Osteoblast (primary cell): Measurements from ENCODE around the gene SRP68. TPM values are rescaled to one million over a fixed set of nuclear protein-coding genes. Genes with fewer than 3 reads are reported as not detected.

Experiments used
- DNase-seq: peaks from one replicate; pipeline ENCODE4 v3.0.0; 2011; ENCODE audit warnings: low spot score, mixed read lengths; ENCODE audit not compliant: insufficient read length; ENCODE audit errors: missing footprints
- H2AFZ ChIP-seq: 2 replicates; pipeline ENCODE4 v1.6.0; 2011; ENCODE audit warnings: mild to moderate bottlenecking, low read length
- H3K27ac ChIP-seq: 2 replicates; pipeline ENCODE4 v1.5.1; 2011; ENCODE audit warnings: mild to moderate bottlenecking, low read depth, low read length, moderate library complexity
- H3K27me3 ChIP-seq: 2 replicates; pipeline ENCODE4 v1.6.0; 2012; ENCODE audit warnings: mild to moderate bottlenecking, control low read depth, inconsistent platforms, low read length, moderate library complexity; ENCODE audit not compliant: insufficient read depth
- H3K36me3 ChIP-seq: 2 replicates; pipeline ENCODE4 v1.5.1; 2011; ENCODE audit warnings: mild to moderate bottlenecking, low read length, control low read depth, moderate library complexity; ENCODE audit not compliant: insufficient read depth
- H3K4me1 ChIP-seq: 2 replicates; pipeline ENCODE4 v1.5.1; 2011; ENCODE audit warnings: mild to moderate bottlenecking, low read length, control low read depth, moderate library complexity; ENCODE audit not compliant: insufficient read depth
- H3K4me2 ChIP-seq: 2 replicates; pipeline ENCODE4 v1.6.0; 2011; ENCODE audit warnings: mild to moderate bottlenecking, low read length; ENCODE audit not compliant: insufficient read depth
- H3K4me3 ChIP-seq: fragments of 200-600 bp; sonication (generic); 3 replicates; pipeline ENCODE4 v1.5.1; 2012; ENCODE audit warnings: mild to moderate bottlenecking, low read length, inconsistent platforms; ENCODE audit not compliant: insufficient read depth
- H3K79me2 ChIP-seq: 2 replicates; pipeline ENCODE4 v1.6.0; 2012; ENCODE audit warnings: mild to moderate bottlenecking, low read length, control low read depth, inconsistent platforms; ENCODE audit not compliant: insufficient read depth
- H3K9me3 ChIP-seq: 2 replicates; pipeline ENCODE4 v1.5.1; 2011; ENCODE audit warnings: low read depth, low read length, control low read depth
- H4K20me1 ChIP-seq: 2 replicates; pipeline ENCODE4 v1.6.0; 2012; ENCODE audit warnings: mild to moderate bottlenecking, low read length, control low read depth; ENCODE audit not compliant: insufficient read depth
- CTCF ChIP-seq: IDR thresholded peaks from 2 replicates; pipeline ENCODE4 v1.5.1; 2011; ENCODE audit warnings: mild to moderate bottlenecking, low read depth, low read length, moderate library complexity; ENCODE audit errors: extremely low read depth
- total RNA-seq: library from RNA; depleted of rRNA; stranded (reverse); fragments of >200 nt; gene quantifications from 2 replicates; pipeline ENCODE4 v1.2.3, GENCODE V29; 2012

The SRP68 gene
- total RNA-seq, 1 donor: 25.3 TPM

GRCh38 chr17:76092526-76093413 lies 20.5 kb upstream of the SRP68 start:
- H3K4me2 ChIP-seq: no peak overlapping the region
- H3K27me3 ChIP-seq: no peaks in the 10 kb centered on the region
- no peaks in the 10 kb centered on the region for H3K9me3 ChIP-seq
- H3K27ac ChIP-seq: no peak overlapping the region
- H3K36me3 ChIP-seq: peaks cover 61% of the 10 kb centered on the region
- no peak overlapping the region for H3K4me3 ChIP-seq
- TF ChIP-seq CTCF: no peak
- no peak overlapping the region for H2AFZ ChIP-seq
- DNase-seq: peak; percentile 37
- peaks cover 5% of the 10 kb centered on the region for H3K4me1 ChIP-seq
- peaks cover 25% of the 10 kb centered on the region for H4K20me1 ChIP-seq
- peaks cover 8% of the 10 kb centered on the region for H3K79me2 ChIP-seq

GRCh38 chr17:76091526-76092286 lies 19.4 kb upstream of the SRP68 start:
- no peak overlapping the region for H3K4me2 ChIP-seq
- H3K27me3 ChIP-seq: no peaks in the 10 kb centered on the region
- H3K4me1 ChIP-seq: peaks cover 5% of the 10 kb centered on the region
- H3K36me3 ChIP-seq: peaks cover 61% of the 10 kb centered on the region
- no peaks in the 10 kb centered on the region for H3K9me3 ChIP-seq
- peaks cover 25% of the 10 kb centered on the region for H4K20me1 ChIP-seq
- no peak overlapping the region for H3K27ac ChIP-seq
- H3K4me3 ChIP-seq: no peak overlapping the region
- peaks cover 8% of the 10 kb centered on the region for H3K79me2 ChIP-seq
- DNase-seq: peak; percentile 21
- TF ChIP-seq CTCF: no peak
- H2AFZ ChIP-seq: no peak overlapping the region

GRCh38 chr17:76090517-76091129 lies 18.3 kb upstream of the SRP68 start:
- H3K9me3 ChIP-seq: no peaks in the 10 kb centered on the region
- peaks cover 5% of the 10 kb centered on the region for H3K4me1 ChIP-seq
- no peak for TF ChIP-seq CTCF
- H4K20me1 ChIP-seq: peaks cover 22% of the 10 kb centered on the region
- peaks cover 65% of the 10 kb centered on the region for H3K36me3 ChIP-seq
- H3K4me2 ChIP-seq: no peak overlapping the region
- H3K27ac ChIP-seq: no peak overlapping the region
- no peak overlapping the region for H3K4me3 ChIP-seq
- DNase-seq: peak; percentile 36
- H3K79me2 ChIP-seq: peaks cover 8% of the 10 kb centered on the region
- no peaks in the 10 kb centered on the region for H3K27me3 ChIP-seq
- H2AFZ ChIP-seq: no peak overlapping the region
